Transverse colon (tissue), 4 donors: ENCODE measurements around the gene C1QTNF6. TPM values are rescaled to one million over a fixed set of nuclear protein-coding genes. Genes with fewer than 3 reads are reported as not detected.

Source experiments
- DNase-seq: peaks from one replicate; pipeline ENCODE4 v3.0.0-alpha.2; 2019
- H3K27ac ChIP-seq, 4 donors: fragments of 200-600 bp; sonication (generic); 2 replicates each; pipeline ENCODE4 v1.5.1; 2016 to 2018; ENCODE audit warnings: inconsistent platforms in 4 of 4
- H3K27me3 ChIP-seq: fragments of 200-600 bp; sonication (generic); 2 replicates; pipeline ENCODE4 v1.5.1; 2017; ENCODE audit warnings: inconsistent platforms
- H3K36me3 ChIP-seq, 4 donors: fragments of 200-600 bp; sonication (generic); 2 replicates each; pipeline ENCODE4 v1.5.1; 2017 to 2019; ENCODE audit warnings: inconsistent platforms in 4 of 4
- H3K4me1 ChIP-seq, 4 donors: fragments of 200-600 bp; sonication (generic); 2 replicates each; pipeline ENCODE4 v1.5.1; 2017 to 2020; ENCODE audit warnings: inconsistent platforms in 4 of 4
- H3K4me3 ChIP-seq, 4 donors: fragments of 200-600 bp; sonication (generic); 1 replicate in 1 of 4; 2 replicates in 3 of 4; pipeline versions ENCODE4 v1.5.1 to v1.6.1; 2017 to 2019; ENCODE audit warnings: inconsistent platforms in 4 of 4
- H3K9me3 ChIP-seq, 2 donors: fragments of 200-600 bp; sonication (generic); 2 replicates each; pipeline ENCODE4 v1.5.1; 2017 to 2019; ENCODE audit warnings: inconsistent platforms in 2 of 2
- CTCF ChIP-seq, 5 experiments: fragments of 200-600 bp in 3 of 5; fragments of 450-650 bp in 2 of 5; sonication (generic) in 3 of 5; IDR thresholded peaks; 1 replicate in 2 of 5; 2 replicates in 3 of 5; pipeline ENCODE4 v1.5.1; 2016 to 2017; ENCODE audit warnings: antibody characterized with exemption in 5 of 5, inconsistent platforms in 3 of 5, mild to moderate bottlenecking in 2 of 5, moderate library complexity in 1 of 5
- EP300 ChIP-seq: sonication (generic); formaldehyde crosslinking; IDR thresholded peaks from one replicate; pipeline ENCODE4 v1.6.1; 2017; ENCODE audit warnings: antibody characterized with exemption, low read depth
- POLR2A ChIP-seq: fragments of 450-650 bp; IDR thresholded peaks from one replicate; pipeline ENCODE4 v1.6.1; 2016; ENCODE audit warnings: antibody characterized with exemption, mild to moderate bottlenecking, moderate library complexity
- POLR2AphosphoS5 ChIP-seq, 3 donors: sonication (generic); formaldehyde crosslinking; IDR thresholded peaks; one replicate each; pipeline ENCODE4 v1.6.1; 2016; ENCODE audit warnings: antibody characterized with exemption in 3 of 3
- WGBS, 2 donors: methylation state at CpG; one replicate each; pipeline ENCODE4 v1.1.5; 2018; ENCODE audit warnings: low coverage in 1 of 2; 5-methylcytosine and 5-hydroxymethylcytosine counted together
- in situ Hi-C, 4 donors: fragments of 200-750 bp; cut with MboI; loops; one replicate each; pipeline versions ENCODE4 v1.15.0 to v1.15.1; 2017; ENCODE audit warnings: low sequenced_read_pairs in 3 of 4, low pct_ligation_motif_present in 1 of 4, low pct_unique_long_range_greater_than_20kb in 1 of 4
- intact Hi-C: fragments of 100-400 bp; cut with DNase I; formaldehyde crosslinking; loops from one replicate; pipeline ENCODE4 v1.15.1; 2023; ENCODE audit warnings: low total_unique reads
- total RNA-seq, 4 donors: library from RNA; depleted of rRNA; stranded (reverse); fragments of >200 nt; gene quantifications; one replicate each; pipeline ENCODE4 v1.1.0, GENCODE V29; 2016

The C1QTNF6 gene
- total RNA-seq, 4 donors from 2014 or later = 1.4 to 68.8 (median 7.5) TPM

GRCh38 chr22:37169947-37170688 lies 17.9 kb downstream of the C1QTNF6 start:
- DNase-seq = no peak
- Histone ChIP-seq H3K9me3 (no peaks in the 10 kb centered on the region), H3K27ac (peak overlapping the region in 3 of 4 donors; percentile 23 to 37 (median 24)), H3K27me3 (no peaks in the 10 kb centered on the region), H3K4me1 (peaks cover 14 to 25% (median 21%) of the 10 kb centered on the region in 4 donors), H3K36me3 (no peaks in the 10 kb centered on the region), H3K4me3 (no peak overlapping the region)
- intact Hi-C loops = no loop called here
- 83 to 86% methylated on average over 3 to 10 of the region's 10 CpGs for WGBS, 2 donors
- TF ChIP-seq POLR2AphosphoS5 (IDR thresholded peaks at IDR 0.05) = no peak
- TF ChIP-seq POLR2A = no peak
- no peak for TF ChIP-seq EP300
- no peak for TF ChIP-seq CTCF (IDR thresholded peaks at IDR 0.05)
- in situ Hi-C loops = no loop called here

GRCh38 chr22:37169406-37169805 lies 18.6 kb downstream of the C1QTNF6 start:
- 84 to 92% methylated on average over 6 to 8 of the region's 8 CpGs for WGBS, 2 donors
- Histone ChIP-seq H3K4me3 (no peak overlapping the region), H3K9me3 (no peaks in the 10 kb centered on the region), H3K4me1 (peaks cover 14 to 25% (median 21%) of the 10 kb centered on the region in 4 donors), H3K36me3 (no peaks in the 10 kb centered on the region), H3K27me3 (no peaks in the 10 kb centered on the region), H3K27ac (no peak overlapping the region)
- in situ Hi-C loops (no loop called here), intact Hi-C loops (no loop called here)
- DNase-seq = no peak
- TF ChIP-seq EP300 = no peak

DNA sequence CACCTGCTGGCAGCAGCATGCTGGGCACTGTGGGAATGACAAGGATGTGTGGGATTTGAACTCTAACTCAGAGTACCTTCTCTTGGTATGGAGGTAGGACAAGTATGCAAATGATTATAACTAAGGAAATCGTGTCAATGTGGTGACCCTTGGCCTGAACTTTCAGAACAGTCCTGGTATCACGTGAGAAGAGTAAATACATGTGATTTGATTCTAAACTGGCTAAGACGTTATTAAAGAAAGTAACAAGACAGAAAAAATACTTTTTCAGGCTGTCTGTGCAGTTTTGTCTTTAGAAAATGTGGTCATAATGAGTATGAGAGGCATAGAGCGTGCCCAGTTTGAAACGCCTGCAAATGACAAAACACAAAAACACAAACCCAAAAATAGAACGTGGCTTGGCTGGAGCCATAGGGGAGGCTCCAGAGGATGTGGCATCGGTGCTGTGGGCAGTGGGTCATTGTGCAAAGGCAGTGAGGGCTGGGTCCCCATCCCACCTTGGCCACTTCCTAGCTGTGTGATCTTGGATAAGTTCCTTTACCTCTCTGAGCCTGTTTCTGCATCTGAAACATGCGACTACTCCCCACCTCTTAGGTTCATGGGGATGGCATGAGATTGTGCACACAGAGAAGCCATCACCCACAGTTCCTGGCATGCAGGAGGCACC lies 19.9 kb downstream of the C1QTNF6 start:
- no peak for DNase-seq
- 7 to 33% methylated on average over 3 to 8 of the region's 8 CpGs for WGBS, 2 donors
- in situ Hi-C loops = no loop called here
- H3K4me1 ChIP-seq = peaks cover 14 to 25% (median 21%) of the 10 kb centered on the region in 4 donors
- H3K27ac ChIP-seq = peak overlapping the region; percentile 67 to 79 (median 77)
- no peaks in the 10 kb centered on the region for H3K9me3 ChIP-seq
- H3K36me3 ChIP-seq = no peaks in the 10 kb centered on the region
- intact Hi-C loops = no loop called here
- H3K27me3 ChIP-seq = no peaks in the 10 kb centered on the region
- TF ChIP-seq EP300 (no peak), POLR2AphosphoS5 (IDR thresholded peaks at IDR 0.05) (peak in 1 of 3 donors; percentile 14)
- no peak overlapping the region for H3K4me3 ChIP-seq

- 58 to 96% methylated on average over 4 to 17 of the region's 17 CpGs for WGBS, 2 donors
- in situ Hi-C loops = no loop called here
Measured at GRCh38 chr22:37167176-37167980, 20.7 kb downstream of the C1QTNF6 start.

More at GRCh38 chr22:37167176-37167980, 20.7 kb downstream of the C1QTNF6 start:
- Histone ChIP-seq H3K36me3 (no peaks in the 10 kb centered on the region), H3K9me3 (no peaks in the 10 kb centered on the region), H3K27ac (peak overlapping the region; percentile 67 to 79 (median 77)), H3K4me3 (peak overlapping the region in 1 of 4 donors; percentile 6), H3K27me3 (no peaks in the 10 kb centered on the region), H3K4me1 (peaks cover 14 to 25% (median 22%) of the 10 kb centered on the region in 4 donors)
- intact Hi-C loops = no loop called here
- DNase-seq = peak; percentile 62
- peak in 1 of 5 experiments; percentile 34 for TF ChIP-seq CTCF (IDR thresholded peaks at IDR 0.05)
- no peak for TF ChIP-seq EP300
- no peak for TF ChIP-seq POLR2AphosphoS5 (IDR thresholded peaks at IDR 0.05)
- no peak for TF ChIP-seq POLR2A
